ENCODE data around the gene PRIM2. TPM values are rescaled to one million over a fixed set of nuclear protein-coding genes. Genes with fewer than 3 reads are reported as not detected.
"Not testable (repeated sequence)": the region's sequence is repeated elsewhere in the genome, so short reads cannot be mapped to it uniquely, and the experiment has no call there.

Gene PRIM2
- total RNA-seq, 2 donors from 2014 or later = 10.8 to 12.8 TPM

GRCh38 chr6:57347597-57347996 is 30.2 kb downstream of the PRIM2 start:
- DNase-seq (ENCODE audit: low spot score); intact Hi-C loops (cut with DNase I): not testable (repeated sequence)

- DNase-seq (ENCODE audit: low spot score); intact Hi-C loops (cut with DNase I): not testable (repeated sequence)
These were observed 33.0 kb downstream of the PRIM2 start for GRCh38 chr6:57350443-57350842.

GRCh38 chr6:57352596-57352995 is 35.2 kb downstream of the PRIM2 start:
- DNase-seq (ENCODE audit: low spot score); intact Hi-C loops (cut with DNase I): not testable (repeated sequence)

GRCh38 chr6:57358319-57358718 is 40.9 kb downstream of the PRIM2 start:
- DNase-seq (ENCODE audit: low spot score); intact Hi-C loops (cut with DNase I): not testable (repeated sequence)

- intact Hi-C loops (cut with DNase I) = not testable (repeated sequence)
These were observed 42.3 kb downstream of the PRIM2 start for GRCh38 chr6:57359766-57360165.

GRCh38 chr6:57362340-57362739 is 44.9 kb downstream of the PRIM2 start:
- DNase-seq (ENCODE audit: low spot score); intact Hi-C loops (cut with DNase I): not testable (repeated sequence)

More at GRCh38 chr6:57359766-57360165, 42.3 kb downstream of the PRIM2 start:
- DNase-seq (ENCODE audit: low spot score) = not testable (repeated sequence)

- intact Hi-C loops (cut with DNase I) = not testable (repeated sequence)
These were observed 47.7 kb downstream of the PRIM2 start for GRCh38 chr6:57365076-57365583.

GRCh38 chr6:57368965-57369731 is 51.7 kb downstream of the PRIM2 start:
- DNase-seq (ENCODE audit: low spot score); intact Hi-C loops (cut with DNase I): not testable (repeated sequence)

More at GRCh38 chr6:57365076-57365583, 47.7 kb downstream of the PRIM2 start:
- DNase-seq (ENCODE audit: low spot score) = not testable (repeated sequence)

GRCh38 chr6:57371779-57372178 is 54.3 kb downstream of the PRIM2 start:
- DNase-seq (ENCODE audit: low spot score); intact Hi-C loops (cut with DNase I): not testable (repeated sequence)

- intact Hi-C loops (cut with DNase I); DNase-seq (ENCODE audit: low spot score): not testable (repeated sequence)
These were observed 57.3 kb downstream of the PRIM2 start for GRCh38 chr6:57374764-57375163.

- DNase-seq (ENCODE audit: low spot score); intact Hi-C loops (cut with DNase I): not testable (repeated sequence)
These were observed 58.7 kb downstream of the PRIM2 start for GRCh38 chr6:57376083-57376482.

- DNase-seq (ENCODE audit: low spot score); intact Hi-C loops (cut with DNase I): not testable (repeated sequence)
These were observed 71.7 kb downstream of the PRIM2 start for GRCh38 chr6:57389038-57389592.

GRCh38 chr6:57390818-57391217 is 73.4 kb downstream of the PRIM2 start:
- intact Hi-C loops (cut with DNase I); DNase-seq (ENCODE audit: low spot score): not testable (repeated sequence)

- DNase-seq (ENCODE audit: low spot score); intact Hi-C loops (cut with DNase I): not testable (repeated sequence)
These were observed 74.6 kb downstream of the PRIM2 start for GRCh38 chr6:57392047-57392446.

- DNase-seq (ENCODE audit: low spot score); intact Hi-C loops (cut with DNase I): not testable (repeated sequence)
These were observed 101.9 kb downstream of the PRIM2 start for GRCh38 chr6:57419341-57419740.

GRCh38 chr6:57421503-57421902 is 104.1 kb downstream of the PRIM2 start:
- intact Hi-C loops (cut with DNase I) = no loop called here

GRCh38 chr6:57423468-57423867 is 106.0 kb downstream of the PRIM2 start:
- intact Hi-C loops (cut with DNase I) = no loop called here
- DNase-seq (ENCODE audit: low spot score) = no peak

More at GRCh38 chr6:57421503-57421902, 104.1 kb downstream of the PRIM2 start:
- no peak for DNase-seq (ENCODE audit: low spot score)

- DNase-seq (ENCODE audit: low spot score); intact Hi-C loops (cut with DNase I): not testable (repeated sequence)
These were observed 114.3 kb downstream of the PRIM2 start for GRCh38 chr6:57431742-57432141.

- no peak for DNase-seq (ENCODE audit: low spot score)
- intact Hi-C loops (cut with DNase I) = no loop called here
These were observed 114.7 kb downstream of the PRIM2 start for GRCh38 chr6:57432157-57432556.
